ENCODE data around the gene GBA3.

GRCh38 chr4:22670956-22671355 is 21.8 kb upstream of the GBA3 start:
- TF ChIP-seq CTCF (IDR thresholded peaks at IDR 0.05; ENCODE audit: low read length) (no peak), EZH2 (IDR thresholded peaks at IDR 0.05; ENCODE audit: borderline replicate concordance, low read length) (no peak)

All from OCI-LY1 (cell line).